ENCODE results near the gene WDR59. TPM values are rescaled to one million over a fixed set of nuclear protein-coding genes. Genes with fewer than 3 reads are reported as not detected.
"Not testable (repeated sequence)": the region's sequence is repeated elsewhere in the genome, so short reads cannot be mapped to it uniquely, and the experiment has no call there.

The WDR59 gene
- total RNA-seq, 1 experiment from 2014 or later, result 6.5 TPM

DNA sequence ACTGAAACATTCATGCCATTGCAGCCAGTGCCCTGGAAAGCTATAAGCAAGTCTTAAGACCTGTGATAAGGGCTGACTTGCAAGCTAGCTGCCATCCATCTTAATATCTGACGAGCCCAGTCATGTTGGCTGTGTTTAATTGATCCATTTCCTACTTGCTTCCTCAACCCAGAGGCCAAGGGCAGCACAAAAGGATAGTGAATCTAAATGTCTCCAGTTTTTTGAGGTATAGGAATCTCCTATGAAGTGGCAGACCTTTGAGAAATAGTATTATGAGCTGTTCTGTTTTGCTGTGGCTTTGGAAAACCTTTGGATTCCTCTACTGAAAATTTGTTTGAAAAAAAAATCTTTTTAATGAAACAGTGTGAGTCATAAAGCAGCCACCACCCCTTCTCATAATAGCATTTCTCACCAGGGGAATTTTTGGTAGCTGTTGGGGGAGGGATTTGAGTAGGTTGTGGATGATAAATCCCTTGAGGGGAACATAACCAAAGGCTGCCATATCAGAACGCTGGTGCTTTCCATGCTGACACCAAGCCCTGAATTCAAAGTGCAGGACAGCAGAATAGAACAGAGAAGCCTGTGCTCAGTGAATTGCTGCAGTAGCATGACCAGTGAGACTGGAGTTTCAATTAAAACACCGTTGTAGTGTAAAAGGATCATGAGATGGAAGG, 26.8 kb upstream of the WDR59 start:
- peak; percentile 57 for DNase-seq (ENCODE audit: low spot score)

DNA sequence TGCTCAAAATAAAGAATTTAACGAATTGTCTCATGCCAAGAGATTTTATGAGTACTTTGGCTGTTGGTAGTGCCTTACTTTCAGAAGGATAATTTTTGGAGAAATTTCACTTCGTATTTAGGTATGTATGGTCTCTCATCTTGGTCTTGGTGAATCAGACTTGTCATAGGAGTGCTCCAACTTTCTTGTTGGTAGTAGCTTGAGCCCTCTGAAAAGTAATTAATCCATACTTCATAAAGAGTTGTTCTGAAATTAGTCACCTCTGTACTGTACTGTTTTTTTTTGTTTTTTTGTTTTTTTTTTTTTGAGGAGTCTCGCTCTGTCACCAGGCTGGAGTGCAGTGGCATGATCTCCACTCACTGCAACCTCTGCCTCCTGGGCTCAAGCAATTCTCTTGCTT, 25.5 kb upstream of the WDR59 start:
- no peak for DNase-seq (ENCODE audit: low spot score)

DNA sequence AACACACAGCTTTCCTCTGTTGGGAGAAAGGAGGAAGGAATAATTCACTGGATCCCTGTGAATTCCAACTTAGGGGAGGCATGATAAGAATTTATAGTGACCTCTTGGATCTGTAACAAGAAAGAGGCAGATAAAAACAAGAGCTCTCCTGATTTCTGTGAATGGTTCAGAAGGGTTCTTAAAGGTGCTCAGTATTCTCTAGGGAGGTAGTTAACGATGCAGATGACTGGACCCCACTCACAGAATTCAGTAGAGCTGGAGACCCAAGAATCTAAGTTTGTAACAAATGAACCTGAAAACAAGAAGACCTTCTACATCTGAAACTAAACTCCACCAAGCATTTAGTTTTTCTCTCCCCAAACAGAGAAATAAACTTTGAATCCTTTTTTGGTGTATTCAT, 22.5 kb upstream of the WDR59 start:
- DNase-seq (ENCODE audit: low spot score), result no peak

DNA sequence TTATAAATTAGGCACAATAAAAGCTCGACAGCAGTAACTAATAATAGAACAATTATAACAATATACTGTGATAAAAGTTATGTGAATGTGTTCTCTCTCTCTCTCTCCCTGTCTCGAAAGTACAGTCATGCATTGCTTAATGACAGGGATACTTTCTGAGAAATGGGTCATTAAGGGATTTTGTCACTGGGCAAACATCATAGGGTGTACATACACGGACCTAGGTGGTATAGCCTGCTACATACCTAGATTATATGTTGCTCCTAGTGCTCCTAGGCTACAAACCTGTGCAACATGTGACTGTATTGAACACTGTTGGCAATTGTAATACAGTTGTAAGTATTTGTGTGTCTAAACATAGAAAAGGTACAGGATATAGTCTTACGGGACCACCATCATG, 20.8 kb upstream of the WDR59 start:
- DNase-seq (ENCODE audit: low spot score), result no peak

DNA sequence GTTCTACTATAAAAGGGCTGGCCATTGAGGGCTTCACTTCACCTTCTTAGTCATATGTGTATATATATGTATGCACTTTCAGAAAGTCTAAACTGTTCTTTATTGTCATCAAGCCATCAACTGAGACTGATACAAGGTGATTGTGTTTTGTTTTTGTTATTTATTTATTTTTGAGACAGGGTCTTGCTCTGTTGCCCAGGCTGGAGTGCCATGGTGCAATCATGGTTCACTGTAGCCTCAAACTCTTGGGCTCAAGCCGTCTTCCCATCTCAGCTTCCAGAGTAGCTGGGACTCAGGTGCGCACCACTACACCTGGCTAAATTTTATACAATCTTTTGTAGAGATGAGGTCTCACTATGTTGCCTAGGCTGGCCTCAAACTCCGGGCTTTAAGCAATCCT, 19.5 kb upstream of the WDR59 start:
- no peak for DNase-seq (ENCODE audit: low spot score)

DNA sequence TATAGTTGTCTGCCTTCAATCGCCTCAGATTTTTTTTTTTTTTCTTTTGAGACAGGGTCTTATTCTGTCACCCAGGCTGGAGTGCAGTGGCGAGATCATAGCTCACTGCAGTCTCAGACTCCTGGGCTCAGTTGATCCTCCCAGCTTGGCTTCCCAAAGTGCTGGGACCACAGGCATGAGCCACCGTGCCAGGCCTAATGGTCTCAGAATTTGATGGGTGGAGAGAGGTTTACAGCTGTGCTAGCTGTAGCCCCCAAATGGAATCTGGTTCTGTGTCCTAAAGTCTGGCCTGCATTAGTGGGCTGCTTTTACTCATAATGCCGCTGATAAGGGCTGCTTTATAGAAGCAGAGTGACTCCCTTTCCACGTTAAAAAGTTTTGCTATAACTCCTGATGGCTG, 19.0 kb upstream of the WDR59 start:
- DNase-seq (ENCODE audit: low spot score), result no peak

DNA sequence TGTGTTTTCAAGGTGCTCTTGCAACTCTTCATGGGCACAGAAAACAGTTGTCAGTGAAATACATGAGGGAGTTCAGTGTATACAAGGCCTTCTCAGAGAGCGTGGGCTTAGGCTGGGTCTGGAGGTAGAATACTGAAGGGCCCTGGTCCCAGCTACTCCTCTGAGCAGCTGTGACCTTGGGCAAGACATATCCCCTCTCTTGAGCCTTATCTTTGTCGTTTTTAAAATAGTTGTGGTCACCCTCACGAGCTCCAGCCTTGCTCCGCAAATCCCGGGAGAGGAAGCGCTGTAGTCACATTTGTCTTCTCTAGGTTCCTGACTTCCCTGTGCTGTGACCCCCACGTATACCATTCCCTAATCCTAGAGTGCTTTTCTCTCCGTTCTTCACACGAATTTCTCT, 17.6 kb upstream of the WDR59 start:
- no peak for DNase-seq (ENCODE audit: low spot score)

DNA sequence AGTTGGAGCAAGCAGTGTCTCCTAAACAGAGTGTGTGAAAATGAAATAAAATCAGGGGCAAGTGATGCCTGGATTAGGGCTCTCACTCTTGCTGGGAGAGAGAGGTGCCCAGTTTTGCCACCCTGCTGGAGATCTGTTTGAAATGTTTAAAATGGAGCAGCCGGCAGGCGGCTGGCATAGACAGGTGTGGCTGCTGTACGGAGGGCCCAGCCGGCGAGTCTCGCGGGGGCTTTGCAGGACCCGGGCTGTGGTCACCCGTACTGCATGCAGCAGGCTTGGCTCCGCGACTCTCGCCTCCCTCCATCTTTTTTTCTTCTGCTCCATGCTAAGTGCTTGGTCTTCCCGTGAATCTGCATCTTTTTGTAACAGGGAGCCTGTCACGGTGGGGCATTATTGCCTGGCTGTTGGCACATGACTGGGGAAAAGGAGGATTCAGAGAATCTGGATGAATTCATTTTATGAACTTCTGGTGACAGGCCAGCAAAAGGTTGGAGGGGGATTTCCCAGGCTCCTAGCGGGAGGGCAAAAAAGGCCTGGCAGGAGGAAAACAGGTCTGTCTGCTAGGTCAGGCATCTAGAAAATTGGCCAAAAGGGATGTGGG, 15.7 kb upstream of the WDR59 start:
- DNase-seq (ENCODE audit: low spot score), result no peak

DNA sequence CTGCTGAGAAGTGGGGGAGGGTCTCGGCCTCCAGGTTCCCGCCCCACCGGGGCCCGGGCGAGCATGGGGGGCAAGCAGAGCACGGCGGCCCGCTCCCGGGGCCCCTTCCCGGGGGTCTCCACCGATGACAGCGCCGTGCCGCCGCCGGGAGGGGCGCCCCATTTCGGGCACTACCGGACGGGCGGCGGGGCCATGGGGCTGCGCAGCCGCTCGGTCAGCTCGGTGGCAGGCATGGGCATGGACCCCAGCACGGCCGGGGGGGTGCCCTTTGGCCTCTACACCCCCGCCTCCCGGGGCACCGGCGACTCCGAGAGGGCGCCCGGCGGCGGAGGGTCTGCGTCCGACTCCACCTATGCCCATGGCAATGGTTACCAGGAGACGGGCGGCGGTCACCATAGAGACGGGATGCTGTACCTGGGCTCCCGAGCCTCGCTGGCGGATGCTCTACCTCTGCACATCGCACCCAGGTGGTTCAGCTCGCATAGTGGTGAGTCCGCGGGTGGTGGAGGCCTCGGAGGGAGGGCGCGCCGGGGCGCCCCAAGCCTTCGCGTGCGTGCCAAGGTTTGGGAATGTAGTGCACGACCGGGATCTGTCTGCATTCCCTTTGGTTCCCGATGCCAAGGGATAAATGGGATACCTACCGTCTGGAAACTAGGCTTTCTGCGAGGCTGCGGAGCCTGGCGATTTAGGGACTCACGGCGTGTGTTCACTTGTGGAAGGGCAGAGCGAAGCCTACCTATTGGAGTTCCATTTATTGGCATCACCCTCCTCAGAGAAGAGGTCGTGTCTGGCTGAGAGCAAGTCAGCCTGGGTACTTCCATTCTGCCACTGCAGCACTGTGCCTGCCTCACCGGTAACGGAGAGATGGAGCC, 14.9 kb upstream of the WDR59 start:
- no peak for DNase-seq (ENCODE audit: low spot score)

DNA sequence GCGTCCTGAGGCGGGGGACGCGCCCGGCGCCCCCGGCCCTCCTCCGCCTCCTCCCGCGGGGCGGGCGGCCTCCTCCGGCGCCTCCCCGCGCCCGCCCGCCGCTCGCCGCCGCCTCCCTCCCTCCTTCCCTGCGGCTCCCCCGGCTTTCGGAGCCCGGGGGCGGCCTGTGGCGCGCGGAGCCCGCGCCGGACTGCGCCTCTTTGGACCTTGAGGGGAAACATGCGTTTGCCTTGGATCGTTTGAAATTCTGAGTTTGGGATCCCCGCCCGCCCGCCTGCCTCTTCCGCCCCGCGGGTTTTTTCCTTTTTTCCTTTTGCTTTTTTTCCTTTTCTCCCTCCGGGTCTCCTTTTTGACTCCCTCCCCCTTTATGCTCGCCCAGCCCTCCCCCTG, 14.3 kb upstream of the WDR59 start:
- DNase-seq (ENCODE audit: low spot score), result no peak

DNA sequence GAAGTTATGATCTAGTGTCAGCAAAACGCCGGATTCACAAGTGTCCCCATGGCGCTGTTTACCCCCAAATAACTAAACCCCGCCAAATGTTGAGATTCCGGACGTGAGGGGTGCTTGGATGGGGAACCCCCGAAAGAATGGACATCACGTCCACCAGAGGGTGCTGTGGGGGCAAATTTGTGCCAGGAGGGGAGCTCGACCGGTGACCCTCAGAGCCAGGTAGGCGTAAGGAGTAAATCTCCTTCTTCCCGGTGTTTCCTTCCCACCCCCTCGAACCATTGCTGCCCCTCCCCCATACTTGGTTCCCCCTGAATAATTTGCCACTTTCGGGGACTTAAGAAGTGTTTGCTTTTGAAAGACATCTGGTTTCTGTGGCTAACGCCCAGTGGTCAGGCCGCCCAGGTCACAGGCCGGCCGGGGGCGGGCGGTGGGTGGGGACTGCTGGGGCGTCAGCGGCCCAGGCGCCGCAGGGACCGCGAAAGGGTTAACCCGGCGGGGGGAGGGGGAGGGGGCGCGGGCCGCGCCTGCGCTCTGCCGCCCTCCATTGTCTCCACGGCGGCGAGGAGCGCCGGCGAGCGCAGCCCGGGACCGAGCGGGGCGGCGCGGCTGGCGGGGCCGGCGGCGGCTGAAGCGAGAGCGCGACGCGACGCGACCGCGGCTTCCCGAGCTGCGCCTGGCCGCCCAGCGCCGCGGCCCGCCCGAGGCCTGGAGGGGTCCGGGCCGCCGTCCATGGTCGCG, 13.7 kb upstream of the WDR59 start, which contains the start of gene ZNRF1:
Gene ZNRF1 (plus strand): TSS at position 544 of the 738 bp plus-strand sequence. CDS start 648 bp downstream, outside the sequence.
- DNase-seq (ENCODE audit: low spot score), result peak; percentile 56

DNA sequence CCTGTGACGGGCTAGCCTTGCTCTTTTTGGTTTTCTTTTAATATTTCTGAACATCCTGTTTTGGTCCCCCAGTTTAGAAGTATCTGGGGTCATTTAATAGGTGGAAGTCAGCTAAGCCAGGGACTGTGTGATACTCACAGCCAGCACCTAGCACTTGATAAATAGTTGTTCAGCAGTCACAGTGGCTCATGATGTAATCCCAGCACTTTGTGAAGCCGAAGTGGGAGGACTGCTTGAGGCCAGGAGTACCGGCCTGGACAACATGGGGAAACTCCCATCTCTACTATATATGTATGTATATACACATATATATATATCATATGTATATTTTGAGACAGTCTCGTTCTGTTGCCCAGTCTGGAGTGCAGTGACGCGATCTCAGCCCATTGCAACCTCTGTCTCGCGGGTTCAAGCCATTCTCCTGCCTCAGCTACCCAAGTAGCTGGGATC, 12.1 kb upstream of the WDR59 start:
- no peak for DNase-seq (ENCODE audit: low spot score)

DNA sequence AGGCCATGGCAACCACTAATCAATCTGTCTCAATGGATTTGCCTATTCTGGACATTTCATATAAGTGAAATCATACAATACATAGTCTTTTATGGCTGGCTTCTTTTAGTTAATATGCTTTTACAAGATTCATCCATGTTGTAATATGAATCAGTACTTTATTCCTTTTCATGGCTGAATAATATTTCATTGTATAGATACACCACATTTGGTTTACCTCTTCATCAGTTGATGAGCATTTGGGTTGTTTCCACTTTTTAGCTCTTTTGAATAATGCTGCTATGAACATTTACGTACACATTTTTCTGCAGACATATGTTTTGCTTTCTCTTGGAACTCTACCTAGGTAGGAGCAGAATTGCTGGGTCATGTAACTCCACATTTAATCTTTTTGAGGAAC, 11.1 kb upstream of the WDR59 start:
- DNase-seq (ENCODE audit: low spot score), result no peak

DNA sequence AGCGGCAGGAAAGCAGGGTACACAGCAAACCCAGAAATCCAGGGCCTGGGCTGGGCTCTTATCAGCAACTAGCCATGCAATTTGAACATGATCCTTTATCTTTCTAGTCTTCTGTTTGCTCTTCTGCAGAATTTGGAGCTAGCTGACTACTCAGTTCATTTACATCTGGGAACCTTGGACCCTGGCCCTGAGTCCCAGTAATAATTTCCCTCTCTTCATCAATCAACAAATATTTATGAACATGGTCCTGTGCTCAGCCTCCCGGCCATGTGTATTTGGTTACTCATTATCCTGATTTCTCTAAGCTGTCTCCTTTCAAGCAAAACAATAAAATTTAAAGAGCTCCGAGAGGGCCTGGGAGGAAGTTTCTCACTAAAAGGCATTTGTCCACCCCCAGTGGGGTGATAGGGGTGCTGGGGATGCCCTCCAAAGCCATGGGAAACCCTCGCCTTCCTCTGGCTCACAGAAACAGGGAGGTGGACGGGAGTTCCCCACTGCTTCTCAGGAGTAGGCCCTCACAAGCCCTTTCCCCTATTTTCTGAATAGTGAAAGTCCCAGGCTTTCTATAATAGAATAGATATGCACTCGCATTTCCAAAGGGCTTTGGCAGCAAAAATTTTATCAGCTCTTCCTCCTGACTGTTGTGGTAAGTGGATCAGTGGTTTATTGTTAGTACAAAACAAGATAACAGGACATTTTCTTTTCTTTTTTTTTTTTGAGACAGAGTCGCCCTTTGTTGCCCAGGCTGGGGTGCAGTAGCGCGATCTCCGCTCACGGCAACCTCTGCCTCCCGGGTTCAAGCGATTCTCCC, 6.9 kb upstream of the WDR59 start:
- no peak for DNase-seq (ENCODE audit: low spot score)

DNA sequence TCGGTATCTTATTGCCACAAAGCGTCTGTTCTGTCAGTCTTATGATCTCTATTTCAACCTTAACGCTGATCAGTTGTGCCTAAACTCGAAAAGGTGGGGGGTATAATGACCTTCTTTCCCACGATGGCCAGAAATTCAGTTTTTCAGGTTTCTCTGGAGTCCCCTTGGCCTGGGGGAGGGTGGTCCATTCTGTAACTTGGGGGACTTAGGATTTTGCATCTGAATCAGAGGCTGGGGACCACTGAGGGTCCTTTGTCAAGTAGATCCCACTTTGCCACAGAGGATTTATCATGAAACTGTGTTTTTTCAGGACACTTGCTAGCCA, 6.3 kb upstream of the WDR59 start:
- no peak for DNase-seq (ENCODE audit: low spot score)

DNA sequence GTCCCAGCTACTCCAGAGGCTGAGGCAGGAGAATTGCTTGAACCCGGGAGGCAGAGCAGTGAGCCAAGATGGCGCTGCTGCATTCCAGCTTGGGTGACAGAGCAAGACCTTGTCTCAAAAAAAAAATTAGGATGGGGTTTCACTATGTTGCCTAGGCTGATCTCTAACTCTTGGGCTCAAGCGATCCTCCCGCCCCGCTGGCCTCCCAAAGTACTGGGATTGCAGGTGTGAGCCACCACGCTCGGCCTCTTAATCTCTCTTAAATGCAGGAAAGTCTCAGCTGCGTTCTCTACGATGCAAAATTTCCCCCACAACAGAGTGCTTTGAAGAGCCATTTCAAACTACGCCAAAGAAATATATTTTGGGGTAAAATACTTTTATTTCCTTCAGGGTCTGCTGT, 5.9 kb upstream of the WDR59 start:
- no peak for DNase-seq (ENCODE audit: low spot score)

DNA sequence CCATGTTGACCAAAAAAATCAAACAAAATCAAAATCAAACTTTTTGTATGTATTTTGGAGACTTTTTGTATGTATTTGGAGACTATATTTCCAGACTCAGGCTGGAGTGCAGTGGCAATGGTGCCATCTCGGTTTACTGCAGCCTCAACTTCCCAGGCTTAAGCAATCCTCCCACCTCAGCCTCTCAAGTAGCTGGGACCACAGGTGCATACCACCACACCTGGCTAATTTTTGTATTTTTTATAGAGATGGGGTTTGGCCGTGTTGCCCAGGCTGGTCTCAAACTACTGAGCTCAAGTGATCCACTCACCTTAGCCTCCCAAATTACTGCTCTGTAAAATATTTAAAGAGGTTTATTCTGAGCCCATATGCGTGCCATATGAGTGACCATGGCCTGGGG, 4.9 kb upstream of the WDR59 start:
- not testable (repeated sequence) for DNase-seq (ENCODE audit: low spot score)

DNA sequence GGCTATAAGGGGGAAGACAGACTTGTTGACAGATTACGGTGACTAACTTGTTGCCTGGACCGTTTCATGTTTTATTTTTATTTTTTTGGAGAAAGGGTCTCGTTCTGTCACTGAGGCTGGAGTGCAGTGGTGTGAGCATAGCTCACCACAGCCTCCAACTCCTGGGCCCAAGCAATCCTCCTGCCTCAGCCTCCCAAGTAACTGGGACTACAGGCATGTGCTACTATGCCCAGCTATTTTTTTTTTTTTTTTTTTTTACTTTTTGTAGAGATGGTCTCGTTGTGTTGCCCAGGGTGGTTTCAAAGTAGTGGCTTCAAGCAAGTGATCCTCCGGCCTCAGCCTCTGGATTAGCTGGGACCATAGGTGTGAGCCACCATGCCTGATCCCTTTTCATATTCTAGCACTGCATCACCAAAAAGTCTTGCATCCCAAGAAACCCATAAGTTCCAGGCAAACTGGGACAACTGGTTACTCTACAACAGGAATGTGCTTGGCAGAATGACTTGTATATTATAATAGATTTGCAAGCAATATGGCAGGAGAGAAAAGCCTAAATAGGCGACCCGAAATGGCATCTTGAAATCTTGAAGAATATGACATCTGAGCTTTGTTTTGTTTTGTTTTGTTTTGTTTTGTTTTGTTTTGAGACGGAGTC, 2.2 kb upstream of the WDR59 start:
- no peak for DNase-seq (ENCODE audit: low spot score)

DNA sequence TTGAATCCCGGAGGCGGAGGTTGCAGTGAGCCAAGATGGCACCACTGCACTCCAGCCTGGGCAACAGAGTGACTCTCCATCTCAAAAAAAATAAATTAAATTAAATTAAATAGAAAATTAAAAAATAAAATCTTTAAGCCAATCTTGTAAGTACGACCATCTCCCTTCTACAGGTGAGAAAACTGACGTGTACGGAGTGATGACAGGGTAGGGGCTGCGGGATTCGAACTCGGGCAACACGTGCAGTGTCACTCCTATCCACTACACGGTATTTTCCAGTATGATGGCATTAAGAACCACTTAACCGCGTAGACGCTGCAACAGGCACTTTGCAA, 762 bp downstream of the WDR59 start:
- DNase-seq (ENCODE audit: low spot score), result no peak

DNA sequence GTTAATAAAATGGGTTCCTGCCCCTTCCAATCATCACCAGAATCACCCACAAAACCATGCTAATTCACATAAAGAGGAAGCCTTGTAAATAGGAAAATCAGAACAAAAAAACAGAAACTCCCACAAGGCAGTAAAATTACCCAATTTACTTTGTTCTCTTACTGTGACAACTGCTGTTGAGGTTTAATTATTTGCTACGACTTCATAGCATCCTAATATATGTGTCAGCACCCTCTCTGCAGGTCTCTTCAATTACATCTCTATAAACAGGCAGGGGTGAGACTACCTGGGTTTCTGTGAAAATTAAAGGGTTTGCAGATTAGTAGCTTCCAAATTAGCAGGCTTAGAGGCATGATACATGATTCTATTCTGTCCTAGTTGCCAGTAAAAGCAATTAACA, 2.7 kb downstream of the WDR59 start:
- no peak for DNase-seq (ENCODE audit: low spot score)

DNA sequence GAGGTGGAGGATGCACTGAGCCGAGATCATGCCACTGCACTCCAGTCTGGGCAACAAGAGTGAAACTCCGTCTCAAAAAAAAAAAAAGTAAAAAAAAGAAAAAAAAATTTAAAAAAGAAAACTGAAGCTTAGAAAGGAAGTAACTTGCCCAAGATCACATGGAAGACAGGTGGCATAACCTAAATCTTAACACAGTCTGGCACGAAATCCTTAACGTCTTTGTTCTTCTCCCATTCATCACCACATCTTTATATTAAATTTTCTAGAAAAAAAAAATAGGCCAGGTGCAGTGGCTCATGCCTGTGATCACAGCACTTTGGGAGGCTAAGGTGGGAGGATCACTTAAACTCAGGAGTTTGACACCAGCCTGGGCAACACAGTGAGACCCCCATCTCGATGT, 9.3 kb downstream of the WDR59 start:
- no peak for DNase-seq (ENCODE audit: low spot score)
